GM19463 (cell line): ENCODE measurements around the gene NMRAL1.

Source experiments
- ATAC-seq: cut with Tn5 transposase; IDR thresholded peaks from one replicate; pipeline ENCODE4 v1.9.1; 2021; ENCODE audit warnings: mild to moderate bottlenecking, moderate library complexity; ENCODE audit not compliant: unreplicated experiment

NMRAL1 gene

DNA sequence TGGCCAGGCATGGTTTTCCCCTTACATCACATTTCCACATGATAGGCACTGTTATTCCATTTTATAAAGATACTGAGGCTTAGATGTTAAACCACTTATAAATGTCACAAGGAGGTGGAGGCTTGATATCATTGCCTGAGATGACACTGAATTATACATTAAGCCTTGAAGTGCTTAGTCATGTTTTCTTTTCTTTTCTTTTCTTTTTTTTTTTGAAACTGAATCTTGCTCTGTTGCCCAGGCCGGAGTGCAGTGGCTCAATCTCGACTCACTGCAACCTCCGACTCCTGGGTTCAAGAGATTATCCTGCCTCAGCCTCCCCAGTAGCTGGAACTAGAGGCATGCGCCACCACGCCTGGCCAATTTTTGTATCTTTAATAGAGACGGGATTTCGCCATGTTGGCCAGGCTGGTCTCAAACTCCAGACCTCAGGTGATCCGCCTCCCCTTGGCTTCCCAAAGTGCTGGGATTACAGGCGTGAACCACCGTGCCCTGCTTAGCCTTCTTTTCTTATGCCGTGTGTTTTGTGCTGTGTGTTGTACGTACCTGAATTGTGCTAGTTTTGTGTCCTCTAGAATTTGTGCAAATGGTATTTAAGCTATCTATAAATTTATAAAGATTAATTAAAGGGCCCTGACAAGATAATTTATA, 47.6 kb downstream of the NMRAL1 start:
- ATAC-seq = no peak

DNA sequence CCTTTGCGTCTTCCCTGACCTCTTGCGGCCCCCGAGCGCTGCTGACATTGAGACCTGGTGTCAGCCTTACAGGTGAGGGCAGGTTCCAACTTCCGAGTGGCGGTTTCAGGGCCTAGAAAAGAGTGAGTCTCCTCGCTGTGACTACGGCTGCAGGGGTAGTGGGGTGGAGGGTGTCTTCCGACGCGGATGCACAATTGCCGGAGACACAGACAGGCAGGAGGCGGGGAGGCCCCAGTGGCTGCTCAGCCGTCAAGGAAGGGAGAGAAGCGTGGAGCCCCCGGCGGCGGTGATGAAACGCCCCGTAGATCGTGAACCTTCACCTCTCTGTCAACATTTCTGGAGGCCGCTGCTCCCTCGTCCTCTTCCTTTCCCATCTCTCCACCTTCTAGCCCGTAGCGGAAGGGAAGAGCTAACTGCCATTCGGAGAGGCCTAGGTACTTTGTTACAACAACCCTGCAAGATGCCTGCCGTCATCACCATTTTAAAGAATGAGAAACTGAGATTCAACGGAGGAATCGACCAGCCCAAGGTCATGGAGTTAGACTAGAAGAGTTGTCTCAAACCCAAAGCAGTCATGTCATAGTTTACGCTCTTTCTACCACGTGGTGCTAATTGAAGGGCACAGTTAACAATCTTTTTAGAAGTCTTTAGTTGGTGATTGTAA, 48.3 kb downstream of the NMRAL1 start:
- peak; percentile 16 for ATAC-seq

DNA sequence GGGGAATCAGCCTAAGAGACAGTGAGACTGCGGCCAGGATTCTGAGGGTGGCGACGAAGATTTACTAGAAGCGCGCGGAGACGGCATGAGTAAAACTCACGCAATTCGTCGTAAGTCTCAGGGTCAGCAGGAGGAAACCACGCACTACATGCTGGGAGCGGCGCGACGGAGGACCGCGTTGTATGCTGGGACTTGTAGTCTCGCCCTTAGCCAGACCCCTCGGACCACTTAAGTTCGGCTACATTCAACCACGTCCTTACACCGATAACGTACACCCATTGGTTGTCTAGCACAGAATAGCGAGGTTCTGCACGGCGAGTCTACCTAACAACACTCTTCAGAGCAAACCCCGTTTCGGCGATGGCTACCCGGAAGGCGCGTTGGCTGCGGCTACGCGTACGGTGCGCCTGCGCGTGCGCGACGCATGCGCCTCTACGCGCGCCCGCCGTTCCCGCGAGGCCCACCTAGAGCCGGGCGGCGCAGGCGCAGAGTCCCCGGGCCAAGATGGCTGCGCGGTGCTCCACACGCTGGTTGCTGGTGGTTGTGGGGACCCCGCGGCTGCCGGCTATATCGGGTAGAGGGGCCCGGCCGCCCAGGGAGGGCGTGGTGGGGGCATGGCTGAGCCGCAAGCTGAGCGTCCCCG, 48.9 kb downstream of the NMRAL1 start, which contains the start of gene DNAJA3:
DNAJA3 (plus strand) TSS at position 491 of the 643 bp plus-strand sequence; CDS start at position 505, 14 bp downstream.
- ATAC-seq = peak; percentile 91

DNA sequence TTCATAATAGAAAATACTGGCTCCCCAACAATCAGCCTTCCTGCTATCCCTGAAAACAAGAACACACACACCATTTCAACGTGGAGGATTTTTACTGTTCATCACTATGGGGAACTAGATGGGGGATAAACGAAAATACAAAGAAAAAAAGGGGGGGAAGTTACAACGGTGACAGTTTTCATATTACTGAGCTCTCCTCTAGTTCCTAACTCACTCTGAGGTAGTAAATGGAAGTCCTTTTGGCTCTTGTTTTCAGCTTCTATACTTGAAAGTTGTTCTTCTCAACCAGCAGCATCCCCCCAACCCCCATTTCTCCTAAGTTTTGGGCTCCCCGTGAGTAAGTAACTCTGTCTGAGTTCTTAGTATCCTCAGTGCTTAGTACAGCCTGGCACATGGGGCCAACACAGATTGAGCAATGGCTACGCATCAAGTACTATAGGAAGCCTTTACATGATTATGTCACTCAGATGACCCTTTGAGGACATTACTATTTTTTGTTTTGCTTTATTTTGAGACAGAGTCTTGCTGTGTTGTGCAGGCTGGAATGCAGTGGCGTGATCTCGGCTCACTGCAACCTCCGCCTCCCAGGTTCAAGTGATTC, 53.8 kb downstream of the NMRAL1 start:
- ATAC-seq = no peak

DNA sequence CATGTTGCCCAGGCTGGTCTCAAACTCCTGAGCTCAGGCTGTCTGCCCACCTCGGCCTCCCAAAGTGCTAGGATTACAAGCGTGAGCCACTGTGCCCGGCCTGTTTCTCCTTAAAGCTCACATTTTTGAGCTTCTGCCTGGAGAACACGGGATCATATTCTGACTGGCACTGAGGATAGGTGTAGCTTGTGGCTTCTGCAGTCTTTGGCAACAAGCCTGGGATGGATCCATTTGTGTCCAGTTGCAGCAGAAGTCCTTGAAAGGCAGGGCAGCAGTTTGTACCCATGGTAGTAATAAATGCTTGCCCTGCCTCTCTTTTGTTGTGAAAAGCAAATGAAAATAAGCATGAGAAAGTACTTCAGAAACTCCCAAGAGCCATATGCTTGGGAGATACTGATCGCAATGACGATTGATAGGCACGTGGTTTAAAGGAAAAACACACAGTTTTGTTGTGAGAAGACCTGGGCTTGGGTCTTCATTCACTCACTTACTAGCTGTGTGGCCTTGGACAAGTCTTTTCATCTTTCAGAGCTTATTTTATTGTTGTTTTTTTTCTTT, 54.9 kb downstream of the NMRAL1 start:
- ATAC-seq = no peak

DNA sequence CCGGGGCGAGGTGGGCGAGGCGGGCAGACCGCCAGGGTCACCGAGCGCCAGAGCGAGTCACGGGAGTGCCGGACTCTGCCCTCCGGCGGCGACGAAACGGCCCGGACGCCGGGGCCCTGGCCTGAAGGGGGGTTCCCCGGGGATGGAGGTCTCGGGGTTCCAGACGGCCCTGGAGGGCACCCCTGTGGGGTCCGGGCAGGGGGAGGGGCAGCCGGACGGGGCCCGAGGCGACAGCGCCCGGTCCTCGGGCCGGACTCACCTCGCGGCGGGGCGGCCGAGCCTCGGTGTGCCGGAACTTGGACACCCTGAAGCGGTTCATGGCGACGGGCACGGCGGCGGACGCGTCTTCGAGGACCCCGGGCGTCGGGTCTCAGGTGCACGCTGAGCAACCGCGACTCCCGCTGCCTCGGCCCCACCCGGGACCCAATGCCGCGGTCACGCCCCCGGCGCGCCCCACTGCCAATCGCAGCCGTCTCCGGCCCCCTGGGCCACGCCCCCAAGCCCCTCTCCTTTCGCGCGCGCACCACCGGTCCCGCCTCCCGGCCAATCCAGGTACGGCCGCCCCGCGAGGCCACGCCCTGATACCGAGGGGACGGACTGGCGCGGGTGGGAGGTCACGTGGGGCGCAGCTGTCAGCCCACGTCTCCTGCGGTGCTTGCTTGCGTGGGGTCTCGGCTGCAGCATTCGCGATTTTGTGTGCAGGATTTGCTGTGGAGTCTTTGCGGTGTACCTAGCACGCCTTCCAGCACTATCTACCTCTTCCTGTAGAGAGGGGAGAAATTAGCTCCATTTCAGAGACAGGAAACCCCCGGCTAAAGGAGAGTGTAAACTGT, 58.0 kb downstream of the NMRAL1 start, which contains the start of gene CORO7:
CORO7 (minus strand) TSS at position 397 of the 833 bp plus-strand sequence; CDS start at position 319, 78 bp downstream.
- peak; percentile 75 for ATAC-seq

DNA sequence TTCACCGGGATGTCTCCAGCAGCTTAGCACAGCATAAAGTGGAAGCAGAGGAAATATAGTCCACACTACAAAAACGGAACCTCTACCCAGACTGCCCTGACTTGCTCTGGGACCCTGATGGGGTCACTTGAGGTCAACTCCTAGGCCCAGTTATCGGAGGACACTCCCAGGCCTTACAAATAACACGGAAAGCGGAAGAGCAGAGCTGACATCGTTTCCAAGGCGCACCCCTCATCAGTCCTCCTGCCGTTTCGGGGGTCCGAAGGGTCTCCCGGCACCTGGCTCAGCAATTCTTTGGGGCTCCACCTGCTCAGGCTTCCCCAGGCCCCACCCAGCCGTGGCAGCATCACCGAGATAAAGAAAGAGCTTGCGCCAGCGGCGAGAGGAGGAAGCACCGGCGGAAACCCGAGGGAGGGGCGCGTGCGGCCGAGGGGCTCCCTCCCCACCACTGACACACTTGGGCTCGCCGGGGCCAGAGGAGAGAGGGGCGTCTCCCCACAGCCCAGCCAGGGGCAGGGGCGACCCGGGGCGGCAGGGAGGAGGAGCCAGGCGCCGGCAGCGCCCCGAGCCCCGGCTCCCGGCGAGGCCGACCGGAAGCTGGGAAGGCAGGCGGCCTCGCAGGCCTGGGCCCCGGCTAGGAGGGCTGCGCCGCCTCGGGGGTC, 58.8 kb downstream of the NMRAL1 start:
- no peak for ATAC-seq

DNA sequence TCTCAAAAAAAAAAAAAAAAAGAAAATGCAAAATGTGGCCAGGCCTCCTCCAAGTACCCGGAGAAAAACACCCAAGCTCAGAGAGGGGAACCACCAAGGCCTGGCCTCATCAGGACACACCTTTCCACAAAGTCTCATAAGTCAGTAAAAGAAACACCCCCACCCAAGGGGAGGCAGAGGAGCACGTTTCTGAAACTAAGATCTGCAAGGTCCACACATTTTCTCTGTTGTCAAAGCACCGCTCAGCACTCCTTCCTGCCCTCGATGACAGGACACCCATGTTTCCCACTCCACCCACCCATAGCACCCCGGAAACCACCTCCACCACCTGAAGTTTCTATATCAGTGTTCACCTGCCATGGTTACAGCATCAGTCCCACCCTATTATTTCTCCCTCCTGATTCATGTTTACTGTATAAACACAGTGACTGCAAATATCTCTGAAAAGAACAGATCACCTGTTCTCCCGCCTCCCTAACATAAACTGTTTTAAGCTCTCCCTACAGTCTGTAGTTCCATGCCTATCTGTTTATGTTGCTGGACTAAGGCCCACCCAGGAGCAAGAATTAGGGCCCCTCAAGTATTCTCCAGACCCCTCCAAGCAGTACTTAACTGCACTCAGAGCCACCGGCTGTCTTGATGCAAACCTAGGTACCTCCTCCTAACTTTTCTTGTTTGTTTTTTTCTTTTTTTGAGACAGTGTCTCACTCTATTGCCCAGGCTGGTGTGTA, 60.1 kb downstream of the NMRAL1 start:
- peak; percentile 57 for ATAC-seq

DNA sequence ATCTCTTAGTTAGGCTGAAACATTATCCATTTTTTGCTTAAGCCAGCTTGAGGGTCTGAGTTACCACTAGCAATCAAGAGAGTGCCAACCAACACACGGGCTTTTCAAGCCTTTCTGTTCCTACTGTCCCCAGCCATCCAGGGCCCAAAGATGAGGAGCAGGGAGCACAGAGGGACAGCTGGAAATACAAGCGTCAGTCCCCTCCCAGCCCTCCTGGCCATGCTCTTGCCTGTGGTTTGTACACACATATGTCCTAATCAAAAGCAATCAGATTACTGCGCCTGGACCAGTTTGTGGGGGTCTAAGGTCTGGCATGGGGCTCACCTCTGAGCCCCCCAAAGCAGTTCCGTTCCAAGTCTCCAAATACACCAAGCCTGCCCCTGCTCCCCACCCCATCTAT, 61.6 kb downstream of the NMRAL1 start:
- no peak for ATAC-seq

DNA sequence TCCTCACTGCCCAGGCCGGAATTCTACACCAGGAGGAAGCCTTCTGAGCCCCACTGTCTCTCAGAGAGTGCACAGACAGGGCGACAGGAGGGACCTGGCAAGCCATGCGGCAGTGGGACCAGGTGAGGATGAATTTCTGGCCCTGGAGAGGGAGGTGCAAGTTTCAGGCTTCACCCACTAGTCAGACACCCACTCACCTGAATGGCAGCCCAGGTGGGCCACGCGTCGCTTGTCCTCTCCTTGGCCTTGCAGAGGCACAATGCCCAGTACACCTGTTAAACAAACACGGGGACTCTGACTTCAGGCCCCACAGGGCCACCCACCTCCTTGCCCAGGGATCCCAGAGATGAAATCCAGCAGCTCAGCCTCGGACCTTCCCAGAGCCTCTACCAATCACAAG, 62.3 kb downstream of the NMRAL1 start:
- no peak for ATAC-seq
